ENCODE results near the gene DACT1. TPM values are rescaled to one million over a fixed set of nuclear protein-coding genes. Genes with fewer than 3 reads are reported as not detected.
A peak's percentile ranks its signal among the peaks of the same experiment; 100 is the strongest.

DACT1 gene
- total and polyA plus RNA-seq, 8 donors: 0.29 to 28.9 (median 7.7) TPM

- H3K9me3 ChIP-seq: no peaks in the 10 kb centered on the region
- peaks cover 0 to 17% (median 8%) of the 10 kb centered on the region in 4 donors for H3K4me1 ChIP-seq
- H3K27ac ChIP-seq: no peak overlapping the region
- 48 to 59% (median 55%) methylated on average over 5 to 18 of the region's 18 CpGs for WGBS, 5 donors
- peaks cover 0 to 10% (median 0%) of the 10 kb centered on the region in 3 donors for H3K27me3 ChIP-seq
- DNase-seq: no peak
- intact Hi-C loops (cut with DNase I; ENCODE audit: low total_unique reads): no loop called here
- H3K4me3 ChIP-seq: no peak overlapping the region
- H3K36me3 ChIP-seq: no peaks in the 10 kb centered on the region
- TF ChIP-seq POLR2AphosphoS5 (IDR thresholded peaks at IDR 0.05) (no peak), POLR2A (IDR thresholded peaks at IDR 0.05) (no peak), EP300 (IDR thresholded peaks at IDR 0.05) (no peak), CTCF (IDR thresholded peaks at IDR 0.05) (no peak)
These were observed 6.0 kb upstream of the DACT1 start for GRCh38 chr14:58631732-58632131.

- H3K27me3 ChIP-seq: peaks cover 0 to 20% (median 0%) of the 10 kb centered on the region in 3 donors
- TF ChIP-seq EP300 (IDR thresholded peaks at IDR 0.05): no peak
- TF ChIP-seq POLR2AphosphoS5 (IDR thresholded peaks at IDR 0.05): no peak
- TF ChIP-seq CTCF (IDR thresholded peaks at IDR 0.05): no peak
- no peak for TF ChIP-seq POLR2A (IDR thresholded peaks at IDR 0.05)
- H3K27ac ChIP-seq: no peak overlapping the region
- intact Hi-C loops (cut with DNase I; ENCODE audit: low total_unique reads): no loop called here
- no peaks in the 10 kb centered on the region for H3K9me3 ChIP-seq
- no peak for DNase-seq
- WGBS, 5 donors: 54 to 73% (median 56%) methylated on average over 3 of the region's 3 CpGs
- no peaks in the 10 kb centered on the region for H3K36me3 ChIP-seq
- H3K4me3 ChIP-seq: no peak overlapping the region
- peaks cover 8 to 32% (median 24%) of the 10 kb centered on the region in 4 donors for H3K4me1 ChIP-seq
These were observed 3.9 kb upstream of the DACT1 start for GRCh38 chr14:58633831-58634230.

DNA sequence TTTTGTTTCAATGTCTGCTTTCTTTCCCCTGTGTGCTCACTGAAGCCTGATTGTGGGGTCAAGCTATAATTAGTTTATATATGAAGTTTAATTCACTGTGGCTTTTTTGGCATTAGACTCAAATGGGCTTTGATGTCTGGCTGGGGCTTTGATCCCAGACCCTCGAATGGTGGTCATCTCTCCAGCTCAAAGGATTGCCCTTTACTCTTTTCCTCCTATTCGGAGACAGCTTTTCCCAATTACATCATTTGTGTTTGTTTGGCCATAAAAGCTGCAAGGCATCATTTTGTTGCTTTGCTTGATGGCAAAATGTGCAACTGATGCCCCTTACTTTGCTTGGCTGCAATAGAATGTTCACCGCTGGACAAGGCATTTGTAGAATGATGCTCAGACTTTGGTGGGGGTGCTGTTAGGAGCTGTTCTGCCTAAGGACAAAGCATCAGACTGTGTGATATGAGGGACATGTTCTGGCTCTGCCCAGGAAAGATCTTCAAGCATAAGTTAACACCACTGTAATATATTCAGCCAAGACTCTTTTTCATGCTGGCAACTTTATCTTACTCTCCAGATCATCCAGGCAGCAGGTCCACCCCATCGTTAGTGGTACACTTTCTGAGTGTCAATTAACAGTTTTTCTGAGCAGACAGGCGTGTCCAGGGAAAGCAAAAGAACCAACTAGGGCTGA is 3.2 kb upstream of the DACT1 start:
- H3K9me3 ChIP-seq: no peaks in the 10 kb centered on the region
- TF ChIP-seq CTCF (IDR thresholded peaks at IDR 0.05) (no peak), EP300 (IDR thresholded peaks at IDR 0.05) (no peak), POLR2A (IDR thresholded peaks at IDR 0.05) (no peak), POLR2AphosphoS5 (IDR thresholded peaks at IDR 0.05) (no peak)
- H3K4me3 ChIP-seq: no peak overlapping the region
- H3K27me3 ChIP-seq: peaks cover 0 to 24% (median 0%) of the 10 kb centered on the region in 3 donors
- peaks cover 10 to 39% (median 30%) of the 10 kb centered on the region in 4 donors for H3K4me1 ChIP-seq
- H3K27ac ChIP-seq: peak overlapping the region in 2 of 5 donors; percentile 9 to 12
- no peaks in the 10 kb centered on the region for H3K36me3 ChIP-seq
- no peak for DNase-seq
- intact Hi-C loops (cut with DNase I; ENCODE audit: low total_unique reads): no loop called here
- WGBS, 5 donors: 43 to 53% (median 48%) methylated on average over 5 of the region's 5 CpGs

DNA sequence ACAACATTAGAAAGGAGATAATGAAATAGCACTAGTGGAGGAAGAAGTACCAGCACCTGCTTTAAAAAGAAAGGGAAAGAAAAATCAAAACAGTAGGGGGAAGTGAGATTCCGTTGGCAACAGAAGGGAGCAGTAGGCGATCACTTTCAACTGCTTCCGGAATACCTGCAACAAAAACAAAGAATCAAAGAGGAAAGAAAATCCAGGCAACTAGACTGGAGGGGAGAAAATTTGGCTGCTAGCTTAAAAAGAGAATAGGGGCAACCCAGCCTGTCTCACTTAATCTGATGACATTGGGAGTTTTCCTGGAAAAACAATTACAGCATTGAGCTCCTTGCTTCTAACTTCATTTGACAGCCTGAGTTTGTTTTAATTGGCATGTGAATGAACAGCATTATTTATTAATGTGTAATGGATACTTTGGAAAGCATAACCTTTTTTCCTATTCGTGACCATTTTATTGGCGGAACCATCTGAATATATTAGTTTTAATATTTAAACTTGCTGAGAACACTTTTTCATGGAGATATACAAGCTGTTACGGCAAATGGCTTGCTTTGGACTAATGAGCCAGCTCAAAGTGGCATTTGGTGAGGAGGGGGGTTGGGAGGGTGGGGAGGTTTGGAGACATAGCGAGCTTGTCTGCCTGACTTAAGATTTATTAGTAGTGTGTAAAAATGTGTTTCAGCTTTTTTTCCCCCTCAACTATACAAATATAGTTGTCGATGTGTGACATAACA is 2.5 kb upstream of the DACT1 start:
- H3K4me3 ChIP-seq: no peak overlapping the region
- TF ChIP-seq POLR2A (IDR thresholded peaks at IDR 0.05) (no peak), POLR2AphosphoS5 (IDR thresholded peaks at IDR 0.05) (no peak), EP300 (IDR thresholded peaks at IDR 0.05) (no peak), CTCF (IDR thresholded peaks at IDR 0.05) (no peak)
- no peaks in the 10 kb centered on the region for H3K9me3 ChIP-seq
- 20 to 39% (median 34%) methylated on average over 8 of the region's 8 CpGs for WGBS, 5 donors
- intact Hi-C loops (cut with DNase I; ENCODE audit: low total_unique reads): no loop called here
- H3K4me1 ChIP-seq: peaks cover 10 to 46% (median 34%) of the 10 kb centered on the region in 4 donors
- H3K36me3 ChIP-seq: no peaks in the 10 kb centered on the region
- H3K27me3 ChIP-seq: peaks cover 0 to 24% (median 0%) of the 10 kb centered on the region in 3 donors
- H3K27ac ChIP-seq: peak overlapping the region in 2 of 5 donors; percentile 9 to 12
- DNase-seq: peak in 1 of 2 donors; percentile 32
